IPS-11a (cell line): ENCODE measurements around the gene ACOT7.
"Not testable (repeated sequence)": the region's sequence is repeated elsewhere in the genome, so short reads cannot be mapped to it uniquely, and the experiment has no call there.

Experiments
- H3K4me3 ChIP-seq: one replicate; pipeline ENCODE4 v1.5.1; 2013; ENCODE audit warnings: low read depth, low read length, control low read depth

ACOT7 gene

DNA sequence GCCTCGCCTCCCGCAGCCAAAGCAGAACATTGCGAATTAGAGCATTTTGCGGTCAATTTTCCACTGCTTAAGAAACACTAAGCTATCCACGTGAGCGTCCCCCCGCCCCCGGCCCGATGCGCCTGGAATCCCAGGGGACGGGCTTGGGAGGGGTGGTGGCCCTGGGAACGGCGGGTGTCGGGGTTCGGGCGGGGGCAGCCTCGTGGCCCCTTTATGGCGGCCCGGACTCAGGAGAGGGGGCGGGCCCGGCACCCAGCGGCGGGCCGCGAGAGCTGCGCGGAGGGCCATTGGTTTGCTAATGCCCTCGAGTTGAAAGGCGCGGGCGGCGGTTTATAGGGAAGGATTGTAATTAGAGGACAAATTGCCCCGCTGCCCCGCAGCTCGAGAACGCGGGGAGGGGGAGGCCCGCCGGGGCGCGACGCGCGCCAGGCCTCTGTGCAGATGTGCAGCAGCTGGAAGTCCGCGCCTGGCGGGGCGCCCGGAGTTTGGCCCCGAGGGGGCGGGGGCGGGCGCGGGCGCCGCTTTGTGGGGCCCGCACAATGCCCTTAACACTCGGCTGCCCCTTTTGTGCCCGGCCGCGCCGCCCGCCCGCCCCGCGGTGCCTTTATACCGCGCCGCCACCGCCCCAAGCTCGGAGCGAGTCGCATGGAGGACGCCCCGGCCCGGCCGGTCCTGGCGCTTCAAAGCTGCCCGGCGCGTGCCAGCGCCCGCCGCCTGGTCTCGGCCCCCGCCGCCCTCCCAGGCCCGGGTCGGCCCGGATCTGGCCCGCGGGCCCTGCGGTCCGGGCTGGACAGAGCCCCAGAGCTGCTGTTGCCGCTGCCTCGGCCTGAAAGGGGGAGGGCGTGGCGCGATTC is 151.5 kb downstream of the ACOT7 start:
- H3K4me3 ChIP-seq = no peak overlapping the region

DNA sequence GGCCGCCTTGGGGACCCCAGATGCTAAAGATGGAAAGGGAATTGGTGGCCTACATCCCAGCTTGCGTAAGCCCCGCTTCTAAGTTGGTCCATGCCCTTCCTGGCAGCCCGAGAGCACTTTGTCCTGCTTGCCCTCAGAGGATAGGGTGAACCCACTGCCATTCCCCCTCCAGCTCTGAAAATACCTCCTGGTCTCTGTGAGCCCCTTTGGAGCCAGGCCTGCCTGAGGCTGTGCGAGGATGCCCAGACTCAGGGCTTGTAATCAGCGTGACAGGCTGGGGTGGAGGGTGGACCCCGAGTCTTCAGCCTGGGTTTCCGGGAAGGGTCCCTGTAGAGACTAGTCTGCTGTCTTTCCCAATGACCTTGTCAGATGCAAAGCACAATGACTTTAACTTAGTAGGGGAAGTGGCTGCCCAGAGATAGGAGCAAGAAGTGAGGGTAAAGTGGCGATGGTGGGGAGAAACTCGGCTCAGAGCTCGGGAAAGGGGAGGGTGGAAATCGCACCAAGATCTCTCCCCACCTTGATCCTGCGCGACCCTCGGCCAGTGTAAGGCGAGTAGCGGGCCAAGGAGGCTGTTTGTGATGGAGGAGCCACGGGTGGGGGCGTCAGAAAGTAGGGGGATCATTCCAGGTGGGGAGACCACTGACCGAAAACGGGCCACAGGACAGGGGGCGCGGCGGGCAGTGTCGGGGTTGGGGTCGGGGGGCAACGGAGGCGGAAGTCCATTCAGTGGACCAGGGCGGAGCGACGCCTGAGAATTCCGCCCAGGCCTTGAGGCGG is 152.3 kb downstream of the ACOT7 start:
- H3K4me3 ChIP-seq = no peak overlapping the region

DNA sequence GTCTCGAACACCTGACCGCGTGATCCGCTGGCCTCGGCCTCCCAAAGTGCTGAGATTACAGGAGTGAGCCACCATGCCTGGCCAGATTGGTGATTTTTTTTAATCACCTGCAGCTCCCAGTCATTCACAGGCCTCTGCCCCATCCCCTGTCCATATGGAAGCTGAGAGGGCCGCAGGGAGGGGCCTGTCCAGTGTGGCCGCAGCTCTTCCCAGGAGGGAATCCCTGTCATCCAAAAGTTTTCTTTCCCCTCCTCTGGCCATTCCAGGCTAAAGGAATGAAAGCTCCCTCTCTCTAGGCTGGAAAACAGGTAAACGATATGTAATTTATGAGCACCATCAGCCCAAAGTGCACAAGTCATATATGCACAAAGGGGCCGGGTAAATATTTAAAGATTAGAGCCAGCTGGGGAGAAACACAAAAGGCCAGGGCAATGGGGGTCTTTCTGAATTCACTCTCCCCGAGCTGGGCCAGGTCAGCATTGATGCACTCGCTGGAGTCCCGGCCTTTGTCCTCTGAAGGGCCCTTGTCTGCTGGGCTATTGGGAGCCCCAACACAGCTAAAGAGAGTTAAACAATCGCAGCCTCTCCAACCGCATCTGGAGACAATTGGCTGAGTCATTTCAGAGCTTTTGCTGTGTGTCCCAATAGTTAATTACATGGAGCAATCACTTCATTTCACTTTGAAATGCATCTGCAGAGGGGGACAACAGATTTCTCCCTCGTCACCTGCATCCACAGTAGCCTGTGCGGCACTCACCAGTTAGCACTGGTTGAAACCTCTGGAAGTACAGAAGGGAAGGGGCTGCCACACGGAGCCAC is 153.4 kb downstream of the ACOT7 start:
- H3K4me3 ChIP-seq = no peak overlapping the region

DNA sequence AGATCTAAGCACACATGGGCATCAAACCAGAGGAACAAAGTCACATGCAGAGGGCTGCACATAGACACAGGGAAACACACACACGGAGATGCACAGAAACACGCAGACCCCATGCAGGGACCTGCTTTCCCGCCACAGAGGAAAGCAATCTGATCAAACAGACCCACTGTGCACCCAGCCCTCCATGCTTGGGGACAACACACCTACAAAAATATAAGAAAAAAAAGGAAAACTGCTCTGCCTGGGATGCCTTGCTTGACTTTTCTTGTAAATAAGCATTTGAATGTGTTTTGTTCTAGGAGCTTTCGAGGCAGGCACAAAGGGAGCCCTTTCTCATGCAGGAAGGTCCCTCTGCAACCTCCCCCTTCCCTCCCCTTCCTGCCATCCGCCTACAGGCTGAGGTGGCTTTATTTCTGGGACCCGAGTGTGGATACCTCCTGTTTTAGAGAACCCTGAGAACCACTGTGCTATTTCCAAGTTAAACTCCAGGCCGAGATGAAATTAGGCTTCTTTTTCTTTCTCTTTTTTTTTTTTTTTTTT is 154.3 kb downstream of the ACOT7 start:
- peak overlapping the region; percentile 6 for H3K4me3 ChIP-seq

DNA sequence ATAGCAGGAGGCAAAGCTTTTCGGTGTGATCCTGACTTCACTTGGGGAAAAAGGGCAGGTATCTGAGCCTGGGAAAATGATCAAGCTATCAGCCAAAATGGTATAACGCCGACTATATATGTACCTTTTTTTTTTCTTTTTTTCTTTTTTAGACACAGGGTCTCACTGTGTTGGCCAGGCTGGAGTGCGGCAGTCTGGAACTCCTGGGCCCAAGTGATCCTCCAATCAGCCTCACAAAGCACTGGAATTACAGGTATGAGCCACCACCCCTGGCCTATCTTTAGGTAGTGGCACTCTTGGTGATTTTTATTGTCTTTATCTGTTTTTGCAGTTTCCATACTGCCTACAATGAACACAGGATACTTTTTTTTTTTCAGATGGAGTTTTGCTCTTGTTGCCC is 156.5 kb downstream of the ACOT7 start:
- no peak overlapping the region for H3K4me3 ChIP-seq

DNA sequence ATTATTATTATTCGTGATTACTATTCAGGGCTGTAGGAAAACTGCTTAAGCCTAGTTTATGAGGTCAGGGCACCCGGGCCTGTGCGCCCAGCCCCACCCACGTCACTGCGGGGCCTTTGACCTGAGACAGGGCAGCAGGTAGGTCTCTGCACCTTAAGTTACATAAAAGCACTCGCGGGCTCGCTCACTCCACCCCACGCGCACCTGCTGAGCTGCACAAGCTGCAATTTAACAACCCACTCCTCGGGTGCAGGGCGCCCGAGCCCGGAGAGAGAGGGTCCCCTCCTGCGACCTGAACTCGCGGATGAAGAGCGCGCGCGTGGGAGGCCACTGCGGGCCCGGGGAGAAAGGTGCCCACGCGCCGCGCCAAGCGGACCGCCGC is 158.3 kb downstream of the ACOT7 start:
- peak overlapping the region; percentile 92 for H3K4me3 ChIP-seq

DNA sequence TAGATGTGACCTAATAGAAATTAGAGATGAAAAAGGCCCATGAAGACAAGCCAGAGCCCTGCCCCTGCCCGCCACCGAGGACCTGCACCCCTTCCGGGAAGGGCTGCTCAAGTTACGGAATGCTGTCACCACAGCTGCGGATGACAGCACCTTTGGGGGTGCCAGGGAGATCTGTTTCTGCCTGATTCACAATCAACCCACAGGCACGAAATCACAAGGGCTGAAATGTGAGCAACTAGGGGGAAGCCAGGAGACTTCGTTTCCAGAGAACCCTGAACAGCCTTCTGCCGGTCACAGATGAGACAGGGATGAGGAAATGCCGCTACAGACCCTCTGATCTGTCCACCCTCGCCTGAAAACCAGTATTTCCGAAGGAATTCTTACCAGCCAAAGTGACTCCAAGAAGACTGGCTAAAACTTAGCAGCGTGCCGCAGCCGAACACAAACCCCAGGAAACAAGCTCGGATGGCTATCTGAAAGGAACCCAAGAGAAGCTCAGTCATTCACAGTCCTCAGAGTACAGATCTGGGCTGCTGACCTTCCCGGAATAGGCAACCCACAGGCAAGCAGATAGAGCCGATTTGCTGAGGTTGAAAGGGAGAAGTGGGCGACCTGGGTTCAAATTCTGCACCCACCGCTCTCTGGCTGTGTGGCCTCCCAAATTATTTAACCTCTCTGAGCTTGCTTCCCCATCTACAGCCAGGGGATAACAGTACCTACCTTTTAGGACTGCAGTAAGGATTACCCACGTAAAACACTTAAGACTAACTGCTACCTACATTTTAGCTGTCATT is 158.9 kb downstream of the ACOT7 start:
- H3K4me3 ChIP-seq = peak overlapping the region; percentile 92

DNA sequence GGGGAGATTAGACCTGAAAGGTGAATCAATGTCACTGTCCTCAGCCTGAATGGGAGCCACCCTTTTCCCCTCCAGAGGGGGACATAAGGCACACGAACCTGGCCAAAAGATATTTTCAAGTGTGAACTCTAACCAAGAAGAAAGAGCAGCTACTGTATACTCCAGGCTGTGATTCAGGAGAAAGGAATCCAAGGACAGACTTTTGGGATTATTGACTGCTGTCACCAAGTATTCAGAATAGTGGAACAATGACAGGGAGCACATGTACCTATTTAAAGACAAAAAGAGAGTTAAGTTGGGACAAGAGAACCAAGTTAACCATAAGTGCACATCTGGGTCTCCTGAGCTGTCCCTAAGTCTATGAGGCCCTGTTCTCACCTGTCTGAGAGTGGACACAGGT is 160.2 kb downstream of the ACOT7 start:
- no peak overlapping the region for H3K4me3 ChIP-seq

DNA sequence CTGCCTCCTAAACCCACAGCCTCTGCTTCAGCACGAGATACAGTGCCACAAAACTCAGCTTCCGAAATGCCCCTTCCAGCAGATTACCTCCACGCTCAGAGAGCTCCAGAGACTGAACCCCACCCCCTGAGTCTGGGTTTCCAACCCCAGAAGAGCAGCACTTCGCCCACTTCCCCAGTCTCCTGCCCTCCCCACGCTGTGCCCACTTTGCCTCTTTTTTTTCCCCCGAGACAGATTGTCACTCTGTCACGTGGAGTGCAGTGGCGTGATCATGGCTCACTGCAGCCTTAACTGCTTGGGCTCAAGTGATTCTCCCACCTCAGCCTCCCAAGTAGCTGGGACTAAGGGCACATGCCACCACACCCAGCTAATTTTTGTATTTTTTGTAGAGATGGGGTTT is 167.9 kb downstream of the ACOT7 start:
- H3K4me3 ChIP-seq = no peak overlapping the region

DNA sequence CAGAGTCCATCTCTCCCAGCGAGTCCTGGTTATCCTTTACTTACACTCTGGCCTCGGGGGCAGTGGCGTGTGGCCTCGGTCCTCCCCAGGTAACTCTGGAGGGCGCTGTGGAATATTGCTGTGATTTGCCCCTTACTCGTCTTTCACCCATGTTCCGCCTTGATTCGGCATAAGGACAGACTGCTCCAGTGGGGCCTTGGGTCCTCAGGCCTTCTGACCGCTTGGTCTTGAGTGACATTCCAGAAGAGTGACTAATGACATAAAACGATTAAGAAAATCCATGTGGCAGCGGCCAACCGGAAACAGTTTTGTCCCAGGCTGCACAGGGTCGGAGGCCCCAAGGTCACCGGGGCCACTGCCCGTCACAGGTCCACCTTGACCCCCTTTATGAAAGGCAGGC is 168.8 kb downstream of the ACOT7 start:
- H3K4me3 ChIP-seq = no peak overlapping the region

DNA sequence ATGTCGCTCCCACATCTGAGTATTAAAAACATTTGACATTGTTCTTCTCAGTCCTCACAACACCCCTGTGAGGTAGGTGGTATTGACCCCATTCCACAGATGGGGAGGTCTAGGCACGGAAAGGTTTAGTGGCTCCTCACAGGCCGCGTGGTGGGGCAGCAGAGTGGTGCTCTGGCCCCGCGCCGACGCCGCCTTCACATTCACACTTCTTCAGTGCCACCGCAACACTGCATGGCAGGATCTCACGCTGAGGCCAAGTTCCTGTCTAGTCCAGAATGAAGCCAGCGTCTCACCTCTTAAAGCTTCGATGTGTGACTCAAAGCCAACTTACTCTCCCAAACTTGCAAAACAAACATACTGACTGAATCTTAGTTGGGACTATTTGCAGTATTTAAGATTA is 169.9 kb downstream of the ACOT7 start:
- H3K4me3 ChIP-seq = no peak overlapping the region

DNA sequence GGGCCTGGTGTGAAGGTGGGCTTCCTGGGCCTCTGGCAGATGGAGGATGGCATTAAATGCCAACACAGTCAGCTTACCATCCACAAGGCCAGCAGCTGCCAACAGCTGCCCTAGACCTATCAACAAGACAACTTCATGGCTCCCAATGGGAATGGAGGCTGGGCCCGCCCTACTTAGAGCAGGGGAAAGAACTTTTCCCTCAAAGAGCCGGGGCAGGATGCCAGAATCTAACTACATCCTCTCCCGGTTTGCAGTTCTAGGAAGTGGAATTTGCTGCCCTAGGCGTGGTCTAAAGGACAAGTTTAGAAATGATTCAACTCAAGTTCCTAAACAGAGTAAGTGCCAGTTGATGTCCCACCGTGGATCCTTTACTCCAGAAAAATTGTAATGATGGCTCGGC is 170.9 kb downstream of the ACOT7 start:
- H3K4me3 ChIP-seq = no peak overlapping the region

DNA sequence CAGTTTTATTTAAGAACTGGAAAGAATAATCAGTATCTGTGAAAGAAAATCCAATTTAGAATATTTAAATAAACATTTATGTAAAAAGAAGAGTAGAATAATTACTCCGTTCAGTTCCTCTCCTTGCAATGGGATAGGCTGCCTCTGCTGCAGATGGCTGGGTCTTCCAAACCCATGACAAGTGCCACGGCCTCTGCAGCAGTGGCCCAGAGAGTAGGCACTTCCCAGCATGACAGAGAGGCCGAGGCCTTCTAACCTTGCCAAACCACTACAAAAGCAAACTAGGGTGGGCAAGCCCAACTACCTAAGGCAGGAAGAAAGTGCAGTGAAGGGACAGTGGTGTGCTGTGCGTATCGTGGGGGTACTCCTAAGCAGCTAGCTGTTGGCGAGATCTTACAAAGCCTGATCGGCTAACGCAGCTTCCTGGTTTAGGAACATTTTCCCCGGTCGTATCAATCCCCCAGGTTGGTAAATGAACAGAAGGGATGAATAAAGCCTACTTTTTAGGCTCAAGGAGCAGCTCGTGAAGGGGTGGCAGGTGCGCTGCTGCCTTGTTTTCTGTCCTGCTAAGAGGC is 172.3 kb downstream of the ACOT7 start:
- H3K4me3 ChIP-seq = no peak overlapping the region

DNA sequence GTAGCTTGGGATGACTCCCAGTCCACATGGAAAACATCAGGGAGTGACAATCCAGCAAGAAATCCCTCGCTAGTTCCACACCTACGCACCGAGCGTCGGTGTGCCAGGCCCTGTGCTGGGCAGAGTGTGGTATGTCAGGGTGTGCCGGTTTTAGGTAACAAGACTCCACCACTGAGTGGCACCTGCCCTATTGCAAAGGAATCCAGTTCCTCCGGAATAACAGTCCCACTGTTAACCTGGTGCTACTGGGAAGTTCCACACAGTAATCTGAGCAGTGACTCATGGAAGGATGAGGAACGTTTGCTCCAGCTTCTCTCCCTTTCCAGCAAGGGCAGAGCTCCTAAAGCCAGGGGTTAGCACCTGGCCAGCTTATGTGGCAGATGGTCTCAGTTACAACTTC is 173.3 kb downstream of the ACOT7 start:
- H3K4me3 ChIP-seq = no peak overlapping the region

DNA sequence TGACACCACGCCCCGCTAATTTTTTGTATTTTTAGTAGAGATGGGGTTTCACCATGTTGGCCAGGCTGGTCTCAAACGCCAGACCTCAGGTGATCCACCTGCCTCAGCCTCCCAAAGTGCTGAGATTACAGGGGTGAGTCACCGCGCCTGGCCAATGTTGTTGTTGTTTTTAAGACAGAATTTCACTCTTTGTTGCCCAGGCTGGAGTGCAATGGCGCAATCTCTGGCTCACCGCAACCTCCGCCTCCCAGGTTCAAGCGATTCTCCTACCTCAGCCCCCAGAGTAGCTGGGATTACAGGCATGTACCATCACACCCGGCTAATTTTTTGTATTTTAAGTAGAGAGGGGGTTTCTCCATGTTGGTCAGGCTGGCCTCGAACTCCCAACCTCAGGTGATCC is 173.9 kb downstream of the ACOT7 start:
- H3K4me3 ChIP-seq = not testable (repeated sequence)

DNA sequence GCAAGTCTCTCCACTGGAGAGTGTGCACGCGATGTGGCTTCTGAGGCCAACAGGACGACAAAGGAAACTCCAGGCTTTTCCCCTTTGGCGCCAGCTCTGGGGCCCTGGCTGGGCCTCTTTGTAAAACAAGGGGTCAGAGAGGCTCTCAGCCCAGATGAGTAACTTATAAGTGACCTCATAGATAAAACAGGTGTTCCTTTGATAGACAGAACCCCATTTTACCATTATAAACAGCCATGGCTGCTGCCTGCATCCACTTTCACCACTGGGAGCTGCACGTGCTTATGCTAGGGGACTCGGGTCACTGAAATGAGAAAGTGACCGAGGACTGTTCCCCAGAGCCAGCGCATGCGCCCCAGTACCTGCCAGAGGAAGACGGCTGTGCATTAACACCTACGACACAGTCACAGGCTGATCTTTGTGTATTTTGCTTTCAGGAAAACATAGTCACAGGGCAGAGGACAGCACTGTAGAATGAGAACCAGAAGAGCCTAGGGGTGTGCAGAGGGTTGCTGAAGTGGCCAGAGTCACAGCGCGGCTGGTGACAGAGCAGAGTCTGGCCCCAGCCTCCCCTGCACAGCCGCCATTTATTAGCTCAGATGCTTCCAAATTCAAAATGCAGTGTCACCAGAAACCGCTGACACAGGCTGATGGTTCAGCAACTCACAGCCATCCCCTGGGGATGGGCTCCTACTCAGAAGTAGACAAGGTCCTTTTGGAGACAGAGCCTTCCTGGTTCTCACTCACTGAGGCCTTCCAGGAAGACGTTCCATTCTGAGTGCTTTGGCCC is 175.0 kb downstream of the ACOT7 start:
- H3K4me3 ChIP-seq = no peak overlapping the region
